ENCODE data around the gene MMP8.

Gene MMP8, protein sequence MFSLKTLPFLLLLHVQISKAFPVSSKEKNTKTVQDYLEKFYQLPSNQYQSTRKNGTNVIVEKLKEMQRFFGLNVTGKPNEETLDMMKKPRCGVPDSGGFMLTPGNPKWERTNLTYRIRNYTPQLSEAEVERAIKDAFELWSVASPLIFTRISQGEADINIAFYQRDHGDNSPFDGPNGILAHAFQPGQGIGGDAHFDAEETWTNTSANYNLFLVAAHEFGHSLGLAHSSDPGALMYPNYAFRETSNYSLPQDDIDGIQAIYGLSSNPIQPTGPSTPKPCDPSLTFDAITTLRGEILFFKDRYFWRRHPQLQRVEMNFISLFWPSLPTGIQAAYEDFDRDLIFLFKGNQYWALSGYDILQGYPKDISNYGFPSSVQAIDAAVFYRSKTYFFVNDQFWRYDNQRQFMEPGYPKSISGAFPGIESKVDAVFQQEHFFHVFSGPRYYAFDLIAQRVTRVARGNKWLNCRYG

DNA sequence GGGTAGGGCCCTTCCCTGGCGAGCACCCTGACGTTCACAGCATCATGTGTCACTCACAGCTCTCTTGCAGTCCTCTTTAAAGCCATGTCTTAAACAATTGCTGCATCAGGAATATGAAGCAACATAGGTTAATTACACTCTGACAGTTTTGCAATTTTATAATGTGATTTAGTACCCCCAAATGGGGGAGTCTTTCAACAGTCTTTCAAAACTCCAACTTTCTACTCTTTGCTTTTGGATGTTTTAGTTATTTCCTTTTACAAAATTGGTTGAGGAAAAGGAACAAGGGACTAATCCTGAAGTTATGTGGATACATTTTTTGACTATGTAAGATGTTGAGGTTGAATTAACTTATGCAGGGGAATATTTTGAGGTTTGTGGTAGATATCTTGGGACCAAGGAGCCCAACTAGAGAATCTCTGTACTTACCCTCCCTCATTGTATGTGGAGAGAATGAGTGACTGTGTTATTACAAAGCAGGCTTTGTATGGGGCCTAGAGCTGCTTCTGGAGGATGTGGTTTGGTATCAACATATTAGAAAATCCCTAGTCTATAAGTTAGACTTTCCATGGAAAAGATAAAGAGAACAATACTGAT is at the start of gene MMP8:
Gene MMP8 (minus strand): TSS at position 51 of the 597 bp plus-strand sequence. CDS start 99 bp downstream, outside the sequence.
- no peak for DNase-seq (ENCODE audit: extremely low read depth, low read depth)
- TF ChIP-seq, protein P1, sequence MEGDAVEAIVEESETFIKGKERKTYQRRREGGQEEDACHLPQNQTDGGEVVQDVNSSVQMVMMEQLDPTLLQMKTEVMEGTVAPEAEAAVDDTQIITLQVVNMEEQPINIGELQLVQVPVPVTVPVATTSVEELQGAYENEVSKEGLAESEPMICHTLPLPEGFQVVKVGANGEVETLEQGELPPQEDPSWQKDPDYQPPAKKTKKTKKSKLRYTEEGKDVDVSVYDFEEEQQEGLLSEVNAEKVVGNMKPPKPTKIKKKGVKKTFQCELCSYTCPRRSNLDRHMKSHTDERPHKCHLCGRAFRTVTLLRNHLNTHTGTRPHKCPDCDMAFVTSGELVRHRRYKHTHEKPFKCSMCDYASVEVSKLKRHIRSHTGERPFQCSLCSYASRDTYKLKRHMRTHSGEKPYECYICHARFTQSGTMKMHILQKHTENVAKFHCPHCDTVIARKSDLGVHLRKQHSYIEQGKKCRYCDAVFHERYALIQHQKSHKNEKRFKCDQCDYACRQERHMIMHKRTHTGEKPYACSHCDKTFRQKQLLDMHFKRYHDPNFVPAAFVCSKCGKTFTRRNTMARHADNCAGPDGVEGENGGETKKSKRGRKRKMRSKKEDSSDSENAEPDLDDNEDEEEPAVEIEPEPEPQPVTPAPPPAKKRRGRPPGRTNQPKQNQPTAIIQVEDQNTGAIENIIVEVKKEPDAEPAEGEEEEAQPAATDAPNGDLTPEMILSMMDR (IDR thresholded peaks at IDR 0.05; ENCODE audit: low read depth, low read length), result no peak

DNA sequence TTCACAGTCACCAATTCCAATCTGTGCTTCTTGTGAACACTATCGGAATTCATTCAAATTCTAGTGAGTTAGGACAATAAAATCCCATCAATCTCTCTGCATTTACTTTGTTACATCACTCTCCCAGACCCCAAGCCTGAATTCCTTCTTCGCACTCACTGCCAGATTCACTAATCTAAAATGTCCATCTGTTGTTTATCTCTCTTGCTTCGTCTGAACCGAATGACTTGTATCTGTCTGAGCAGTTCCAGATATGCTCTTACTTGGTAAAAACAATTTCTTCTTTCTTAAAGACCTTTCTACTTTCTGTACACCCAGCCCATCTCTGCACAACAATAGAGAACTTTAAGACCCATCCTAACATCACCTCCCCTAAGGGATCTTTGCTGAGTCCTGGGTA is 48.6 kb upstream of the MMP8 start:
- TF ChIP-seq, protein P1 (IDR thresholded peaks at IDR 0.05; ENCODE audit: low read depth, low read length), result no peak

DNA sequence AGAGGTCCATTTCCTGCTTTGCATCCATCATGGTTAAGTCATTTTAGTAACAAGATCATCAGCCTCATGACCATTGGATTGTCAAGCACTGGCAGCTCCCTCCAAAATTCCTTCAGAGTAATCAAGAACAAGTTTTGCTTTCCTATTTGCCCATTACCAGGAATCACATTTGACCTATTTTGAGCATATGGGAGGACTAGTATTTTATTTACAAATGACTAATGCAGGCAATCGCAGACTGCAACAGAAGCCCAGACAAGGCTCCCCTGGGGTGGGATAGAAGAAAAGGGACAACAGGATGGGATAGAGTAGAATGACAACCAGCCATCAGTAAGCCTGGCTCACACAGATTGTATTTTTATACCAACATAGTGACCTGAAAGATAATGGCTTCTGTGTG is 46.6 kb upstream of the MMP8 start:
- no peak for DNase-seq (ENCODE audit: extremely low read depth, low read depth)
- TF ChIP-seq, protein P1 (IDR thresholded peaks at IDR 0.05; ENCODE audit: low read depth, low read length), result no peak

More for the DNA sequence above, 48.6 kb upstream of the MMP8 start:
- no peak for DNase-seq (ENCODE audit: extremely low read depth, low read depth)

DNA sequence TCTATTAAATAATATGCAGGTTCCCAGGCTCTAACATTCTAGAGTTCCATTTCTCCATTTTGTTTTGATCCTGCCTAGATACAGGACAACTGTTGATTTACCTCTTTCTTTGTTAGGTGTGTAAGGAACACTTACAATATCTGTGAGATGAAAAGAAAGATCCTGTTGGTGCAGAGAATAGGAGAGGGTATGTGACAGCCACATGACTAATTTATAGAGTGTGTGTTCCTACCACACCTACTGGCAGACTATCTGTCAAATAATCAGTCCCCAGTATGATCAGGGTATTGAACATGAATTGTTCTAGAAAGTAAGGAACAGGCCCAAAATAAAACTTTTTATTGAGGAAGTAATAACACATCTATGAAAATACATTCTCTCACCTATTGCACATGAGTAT is 45.4 kb upstream of the MMP8 start:
- TF ChIP-seq, protein P1 (IDR thresholded peaks at IDR 0.05; ENCODE audit: low read depth, low read length), result no peak
- no peak for DNase-seq (ENCODE audit: extremely low read depth, low read depth)

DNA sequence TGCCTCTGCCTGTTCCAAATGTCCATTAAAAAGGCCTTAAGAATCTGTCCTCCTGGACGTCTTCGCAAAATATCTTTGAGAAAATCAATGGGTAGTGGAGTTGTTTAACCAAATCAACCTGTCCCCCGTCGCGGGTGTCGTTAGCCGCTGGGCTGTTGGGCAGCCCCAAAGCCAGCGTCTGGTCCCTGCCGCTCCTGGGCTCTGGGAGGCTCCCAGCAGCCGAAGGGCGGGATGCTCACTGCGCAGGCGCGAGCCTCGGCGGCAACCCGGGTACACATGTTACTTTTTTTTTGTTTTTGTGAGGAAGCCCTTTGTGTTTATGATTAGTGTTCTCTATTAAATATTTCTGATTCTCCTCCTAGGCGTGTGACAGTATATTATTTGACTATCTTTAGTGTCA is 43.0 kb upstream of the MMP8 start:
- DNase-seq (ENCODE audit: extremely low read depth, low read depth), result no peak
- TF ChIP-seq, protein P1 (IDR thresholded peaks at IDR 0.05; ENCODE audit: low read depth, low read length), result no peak

DNA sequence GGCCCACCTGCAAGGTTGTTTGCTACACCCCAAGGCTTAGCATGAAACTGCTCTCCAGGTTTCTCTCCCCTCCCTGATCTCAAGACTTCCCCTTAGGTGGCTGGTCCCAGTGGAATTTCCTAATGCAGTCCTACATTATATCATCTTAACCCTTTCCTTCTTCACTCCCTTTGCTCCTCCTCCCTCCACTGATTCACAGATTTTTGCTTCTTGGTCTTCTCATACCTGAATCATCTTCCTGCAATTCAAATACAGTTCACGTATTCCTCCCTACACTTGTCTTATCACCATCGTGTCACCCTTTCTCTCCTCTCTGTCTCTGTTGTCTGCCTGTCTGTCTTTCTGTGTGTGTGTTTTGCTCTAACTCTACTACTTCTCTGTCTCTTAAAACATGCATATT is 38.7 kb upstream of the MMP8 start:
- no peak for DNase-seq (ENCODE audit: extremely low read depth, low read depth)
- TF ChIP-seq, protein P1 (IDR thresholded peaks at IDR 0.05; ENCODE audit: low read depth, low read length), result no peak

DNA sequence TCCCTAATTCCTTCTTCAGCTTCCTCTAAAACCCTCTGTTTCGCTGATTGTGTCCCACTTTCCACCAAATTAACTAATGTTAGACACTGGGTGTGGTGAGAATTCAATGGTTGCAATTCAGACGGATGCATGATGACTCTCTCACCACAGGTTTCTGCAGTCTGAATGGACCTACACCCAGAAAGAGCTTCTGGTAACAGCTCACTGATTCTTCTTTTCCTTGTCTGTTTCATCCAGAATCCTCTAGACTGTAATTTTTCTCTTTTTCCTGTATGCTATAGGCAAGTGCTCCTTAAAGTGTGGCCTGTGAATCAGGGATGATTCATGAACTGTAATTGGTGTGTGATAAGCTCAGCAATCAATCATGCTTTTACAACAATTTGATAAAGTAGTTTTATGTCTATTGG is 37.6 kb upstream of the MMP8 start:
- TF ChIP-seq, protein P1 (IDR thresholded peaks at IDR 0.05; ENCODE audit: low read depth, low read length), result no peak
- no peak for DNase-seq (ENCODE audit: extremely low read depth, low read depth)
